ENCODE results near the gene ENDOD1.
"Not testable (repeated sequence)": the region's sequence is repeated elsewhere in the genome, so short reads cannot be mapped to it uniquely, and the experiment has no call there.

ENDOD1 gene

DNA sequence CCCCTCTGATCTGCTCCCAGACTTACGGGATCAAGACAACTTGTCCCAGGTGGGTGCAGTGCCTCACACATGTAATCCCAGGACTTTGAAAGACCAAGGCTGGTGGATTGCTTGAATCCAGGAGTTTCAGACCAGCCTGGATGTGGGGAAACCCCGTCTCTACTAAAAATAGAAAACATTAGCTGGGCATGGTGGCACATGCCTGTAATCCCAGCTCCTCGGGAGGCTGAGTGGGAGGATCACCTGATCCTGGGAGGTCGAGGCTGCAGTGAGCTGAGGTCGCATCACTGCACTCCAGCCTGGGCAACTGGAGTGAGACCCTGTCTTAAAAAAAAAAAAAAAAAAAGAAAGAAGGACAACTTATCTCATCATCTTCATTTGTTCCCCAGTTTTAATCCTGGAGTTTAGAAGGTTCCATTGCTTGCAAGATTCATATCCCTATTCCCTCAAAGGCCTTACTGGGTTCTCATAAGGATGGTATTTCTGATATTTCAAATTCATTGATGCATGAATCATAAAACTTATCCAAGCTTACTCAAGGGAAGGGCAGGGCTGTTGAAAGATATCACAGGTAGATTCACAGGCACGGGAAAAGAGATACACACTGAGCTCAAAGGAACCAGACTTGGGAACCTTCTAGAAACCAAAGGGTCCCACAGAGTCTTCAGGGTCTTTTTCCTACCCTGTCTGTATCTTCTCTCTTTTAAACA lies 14.6 kb downstream of the ENDOD1 start:
- DNase-seq, result no peak

DNA sequence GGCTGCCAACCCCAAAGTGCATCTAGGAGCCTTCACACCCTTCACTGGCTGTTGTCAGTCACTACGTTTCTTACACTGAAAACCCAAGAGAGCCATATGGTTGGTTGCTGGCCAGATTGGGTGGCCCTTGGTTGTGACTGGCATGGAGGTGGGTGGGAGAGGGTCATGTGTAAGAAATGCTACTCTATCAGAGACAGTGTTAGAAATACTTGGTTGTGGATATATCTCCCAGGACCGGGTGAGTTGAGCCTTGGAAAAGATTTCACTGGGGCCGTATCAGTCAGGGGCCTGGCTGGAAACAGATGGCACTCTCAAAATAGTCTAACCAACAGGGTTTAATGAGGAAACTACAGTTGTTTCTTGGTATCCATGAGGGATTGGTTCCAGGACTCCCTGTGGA lies 15.2 kb downstream of the ENDOD1 start:
- DNase-seq, result no peak

DNA sequence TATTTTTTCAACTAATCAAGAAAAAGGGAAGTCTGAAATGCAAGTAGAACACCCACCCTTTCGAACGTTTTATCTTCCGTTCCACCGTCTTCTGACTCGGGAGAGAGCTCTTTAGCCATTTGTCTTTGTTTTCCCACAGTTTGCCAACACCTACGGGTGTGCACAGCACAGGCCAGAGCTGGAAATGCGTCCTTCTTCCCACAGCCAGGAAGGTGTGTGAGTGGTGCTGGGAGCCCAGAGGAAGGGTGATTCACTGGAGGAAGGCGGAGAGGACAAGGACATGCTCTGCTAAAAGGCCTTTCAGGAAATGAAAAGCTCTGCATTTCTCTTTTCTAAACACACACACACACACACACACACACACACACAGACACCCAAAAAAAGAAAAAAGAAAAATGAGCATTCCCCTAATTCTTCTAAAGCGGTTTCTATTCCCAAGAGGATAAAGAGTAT lies 18.5 kb downstream of the ENDOD1 start:
- no peak for DNase-seq

- DNase-seq, result no peak
Observed at GRCh38 chr11:95108671-95109551, 19.3 kb downstream of the ENDOD1 start.

DNA sequence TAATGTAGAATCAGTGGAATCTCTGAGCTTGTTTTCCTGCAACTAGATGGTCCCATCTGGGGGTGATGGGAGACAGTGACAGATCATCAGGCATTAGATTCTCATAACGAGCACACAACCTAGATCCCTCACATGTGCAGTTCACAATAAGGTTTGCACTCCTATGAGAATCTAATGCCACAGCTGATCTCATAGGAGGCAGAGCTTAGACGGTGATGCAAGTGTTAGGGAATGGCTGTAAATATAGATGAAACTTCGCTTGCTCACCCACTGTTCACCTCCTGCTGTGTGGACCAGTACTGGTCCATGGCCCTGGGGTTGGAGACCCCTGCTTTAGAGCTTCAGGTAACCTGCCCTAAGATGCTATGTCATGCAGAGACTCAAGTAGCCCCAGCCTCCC lies 21.8 kb downstream of the ENDOD1 start:
- DNase-seq, result not testable (repeated sequence)

- DNase-seq, result no peak
Observed at GRCh38 chr11:95111923-95112540, 22.4 kb downstream of the ENDOD1 start.

DNA sequence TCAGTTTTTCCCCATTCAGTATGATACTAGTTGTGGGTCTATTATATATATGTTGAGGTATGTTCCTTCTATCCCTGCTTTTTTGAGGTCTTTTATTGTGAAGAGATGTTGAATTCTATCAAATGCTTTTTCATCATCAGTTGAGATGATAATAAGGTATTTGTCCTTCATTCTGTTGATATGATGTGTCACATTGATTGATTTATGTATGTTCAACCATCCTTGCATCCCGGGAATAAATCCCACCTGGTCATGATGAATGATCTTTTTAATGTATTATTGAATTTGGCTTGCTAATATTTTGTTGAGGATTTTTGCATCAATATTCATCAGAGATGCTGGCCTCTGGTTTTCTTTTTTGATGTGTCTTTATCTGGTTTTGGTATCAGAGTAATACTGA lies 26.0 kb downstream of the ENDOD1 start:
- DNase-seq, result no peak

- no peak for DNase-seq
Observed at GRCh38 chr11:95119361-95120060, 29.9 kb downstream of the ENDOD1 start.

- DNase-seq, result peak; percentile 21
Observed at GRCh38 chr11:95121698-95122097, 32.1 kb downstream of the ENDOD1 start.

GRCh38 chr11:95123556-95123955 lies 33.9 kb downstream of the ENDOD1 start:
- no peak for DNase-seq

DNA sequence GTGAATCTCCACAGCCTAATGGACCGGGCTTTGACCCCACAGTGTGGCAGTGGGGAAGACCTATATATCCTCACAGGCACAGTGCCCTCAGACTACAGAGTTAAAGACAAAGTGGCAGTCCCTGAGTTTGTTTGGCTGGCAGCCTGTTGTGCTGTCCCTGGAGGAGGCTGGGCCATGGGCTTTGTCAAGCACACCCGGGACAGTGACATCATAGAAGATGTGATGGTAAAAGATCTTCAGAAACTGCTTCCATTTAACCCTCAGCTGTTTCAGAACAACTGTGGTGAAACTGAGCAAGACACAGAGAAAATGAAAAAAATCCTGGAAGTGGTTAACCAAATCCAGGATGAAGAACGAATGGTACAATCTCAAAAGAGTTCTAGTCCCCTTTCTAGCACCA lies 39.0 kb downstream of the ENDOD1 start:
- DNase-seq, result no peak

DNA sequence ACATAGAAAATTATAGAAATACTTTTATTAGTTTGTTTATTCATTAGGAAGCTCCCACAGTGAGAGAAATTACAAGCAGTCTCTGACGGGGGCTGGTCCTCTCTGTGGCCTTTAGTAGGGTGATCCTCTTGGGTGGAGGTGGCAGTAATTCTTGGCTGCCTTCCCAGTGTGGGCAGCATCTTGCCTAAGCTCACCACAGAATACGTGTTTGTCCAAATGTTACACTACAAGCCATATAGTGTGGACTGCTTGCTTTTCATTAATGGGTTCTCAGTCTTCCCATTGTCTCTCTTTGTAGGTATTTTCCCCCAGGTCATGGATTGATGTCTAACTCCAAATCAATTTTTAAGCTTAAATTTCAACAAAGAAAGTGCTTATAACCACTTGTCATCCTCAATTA lies 43.3 kb downstream of the ENDOD1 start:
- peak; percentile 70 for DNase-seq

DNA sequence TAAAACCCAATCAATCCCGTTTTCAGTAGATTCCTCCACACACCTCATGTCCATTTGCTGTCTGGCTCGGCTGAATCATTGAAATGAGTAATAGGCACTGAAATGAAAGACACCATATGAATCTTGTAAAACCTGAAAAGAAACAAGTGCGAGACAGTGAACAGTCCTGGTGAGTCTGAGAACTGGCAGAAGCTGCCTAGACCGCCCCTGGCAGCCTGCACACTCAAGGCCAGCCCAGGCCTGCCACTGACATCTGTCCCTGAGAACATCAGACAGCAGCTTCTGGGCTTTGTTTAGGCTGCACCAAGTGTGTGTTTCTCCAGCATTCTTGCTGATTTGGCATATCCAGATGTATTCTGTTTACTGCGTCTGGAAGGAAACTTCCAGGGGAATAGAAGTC lies 44.8 kb downstream of the ENDOD1 start:
- DNase-seq, result peak; percentile 86

GRCh38 chr11:95135155-95135554 lies 45.5 kb downstream of the ENDOD1 start:
- peak; percentile 53 for DNase-seq

DNA sequence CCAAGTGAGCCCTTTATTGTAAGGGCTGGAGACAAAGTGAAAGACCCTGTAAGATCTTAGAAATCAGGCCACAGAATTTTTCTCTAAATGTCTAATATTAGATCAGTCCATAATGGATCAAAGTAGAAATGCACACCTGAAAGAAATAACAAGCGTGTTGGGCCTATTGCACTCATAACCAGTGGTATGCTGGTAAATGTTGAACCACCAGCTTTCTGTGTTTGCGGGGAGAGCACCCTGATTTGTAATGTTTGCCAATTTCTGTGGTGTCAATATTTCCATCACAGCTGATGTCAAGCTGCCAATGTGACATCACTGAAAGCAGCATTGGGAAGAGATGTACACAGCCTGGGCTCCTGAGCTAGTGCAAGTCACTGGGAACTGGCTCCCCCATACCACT lies 46.2 kb downstream of the ENDOD1 start:
- no peak for DNase-seq

DNA sequence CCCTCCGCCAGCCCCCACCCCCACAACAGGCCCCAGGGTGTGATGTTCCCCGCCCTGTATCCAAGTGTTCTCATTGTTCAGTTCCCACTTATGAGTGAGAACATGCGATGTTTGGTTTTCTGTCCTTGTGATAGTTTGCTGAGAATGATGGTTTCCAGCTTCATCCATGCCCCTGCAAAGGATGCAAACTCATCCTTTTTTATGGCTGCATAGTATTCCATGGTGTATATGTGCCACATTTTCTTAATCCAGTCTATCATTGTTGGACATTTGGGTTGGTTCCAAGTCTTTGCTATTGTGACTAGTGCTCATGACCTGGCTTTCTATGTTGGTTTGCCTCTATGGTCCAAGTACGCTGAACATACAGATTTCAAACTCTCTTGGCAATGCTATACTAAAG lies 47.1 kb downstream of the ENDOD1 start:
- not testable (repeated sequence) for DNase-seq

- DNase-seq, result no peak
Observed at GRCh38 chr11:95137299-95137698, 47.7 kb downstream of the ENDOD1 start.

GRCh38 chr11:95138448-95138847 lies 48.8 kb downstream of the ENDOD1 start:
- peak; percentile 10 for DNase-seq

DNA sequence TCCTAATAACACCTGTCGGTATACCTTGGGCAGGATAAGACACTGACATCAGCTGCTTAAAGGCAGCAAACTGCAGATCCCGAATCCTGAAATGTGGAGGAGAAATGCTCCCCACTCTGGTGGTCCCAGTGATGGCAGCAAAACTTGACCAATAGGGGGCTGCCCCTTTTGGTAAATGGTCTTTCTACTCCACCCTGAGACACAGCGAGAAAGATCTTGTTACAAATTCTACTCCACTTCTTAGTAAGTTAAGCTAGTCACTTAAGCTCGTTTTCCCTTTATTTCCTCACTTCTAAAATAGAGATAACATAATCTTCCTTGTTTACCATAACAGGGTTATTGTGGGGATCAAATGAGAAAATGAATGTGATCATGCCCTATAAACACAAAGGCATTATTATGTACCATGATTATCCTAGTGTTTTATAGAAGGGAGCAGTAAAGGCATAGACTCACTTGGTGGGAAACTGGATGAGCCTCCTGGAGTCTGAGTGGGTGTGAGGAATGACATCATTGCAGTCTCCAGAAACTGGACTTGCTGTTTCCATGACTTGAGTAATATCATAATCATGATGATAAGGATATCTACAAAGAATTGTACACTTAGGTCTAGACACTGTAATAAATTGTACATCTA lies 50.9 kb downstream of the ENDOD1 start:
- DNase-seq, result no peak

GRCh38 chr11:95142431-95142830 lies 52.8 kb downstream of the ENDOD1 start:
- DNase-seq, result no peak

- DNase-seq, result no peak
Observed at GRCh38 chr11:95143106-95143681, 53.5 kb downstream of the ENDOD1 start.
